ENCODE results near the gene TSPAN7. TPM values are rescaled to one million over a fixed set of nuclear protein-coding genes. Genes with fewer than 3 reads are reported as not detected.

TSPAN7 gene
- total and polyA plus RNA-seq, 2 of the 8 experiments (the other 6 are each of a cell fraction or from before 2014, with no cell fraction given): 32.1 to 37.7 TPM

DNA sequence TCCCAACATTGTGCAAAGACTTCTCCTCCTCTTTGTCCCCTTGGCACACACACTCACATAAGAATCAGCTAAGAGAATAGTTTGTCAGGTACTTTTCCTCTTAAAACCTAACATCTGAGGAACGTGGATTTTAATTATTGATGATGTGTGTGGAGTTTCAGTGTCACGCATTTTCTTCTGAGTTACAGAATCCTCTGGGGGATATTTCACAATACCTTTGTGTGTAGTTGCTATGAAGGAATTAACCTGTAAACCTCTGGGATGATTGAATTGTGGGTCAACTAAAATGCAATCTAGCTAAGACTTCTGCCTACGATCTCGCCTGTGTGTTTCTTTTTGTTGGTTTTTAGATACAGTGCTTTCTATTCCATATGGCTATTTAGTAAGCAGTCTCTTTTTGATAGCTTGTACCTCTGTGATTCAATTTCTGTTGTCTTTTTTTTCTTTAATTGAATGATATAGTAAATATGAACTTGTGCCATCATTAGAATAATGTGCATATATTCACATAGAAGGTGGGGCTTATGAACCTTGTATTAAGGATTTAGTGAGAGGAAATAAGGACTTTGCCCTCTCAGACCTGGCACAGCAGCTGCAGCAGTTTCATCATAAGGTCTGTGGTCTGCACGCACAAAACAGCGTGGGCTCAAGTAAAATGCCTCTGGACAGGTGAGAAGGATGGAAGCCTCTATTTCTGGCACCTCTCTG, 99.2 kb downstream of the TSPAN7 start (continued):
- TF ChIP-seq, protein P1, sequence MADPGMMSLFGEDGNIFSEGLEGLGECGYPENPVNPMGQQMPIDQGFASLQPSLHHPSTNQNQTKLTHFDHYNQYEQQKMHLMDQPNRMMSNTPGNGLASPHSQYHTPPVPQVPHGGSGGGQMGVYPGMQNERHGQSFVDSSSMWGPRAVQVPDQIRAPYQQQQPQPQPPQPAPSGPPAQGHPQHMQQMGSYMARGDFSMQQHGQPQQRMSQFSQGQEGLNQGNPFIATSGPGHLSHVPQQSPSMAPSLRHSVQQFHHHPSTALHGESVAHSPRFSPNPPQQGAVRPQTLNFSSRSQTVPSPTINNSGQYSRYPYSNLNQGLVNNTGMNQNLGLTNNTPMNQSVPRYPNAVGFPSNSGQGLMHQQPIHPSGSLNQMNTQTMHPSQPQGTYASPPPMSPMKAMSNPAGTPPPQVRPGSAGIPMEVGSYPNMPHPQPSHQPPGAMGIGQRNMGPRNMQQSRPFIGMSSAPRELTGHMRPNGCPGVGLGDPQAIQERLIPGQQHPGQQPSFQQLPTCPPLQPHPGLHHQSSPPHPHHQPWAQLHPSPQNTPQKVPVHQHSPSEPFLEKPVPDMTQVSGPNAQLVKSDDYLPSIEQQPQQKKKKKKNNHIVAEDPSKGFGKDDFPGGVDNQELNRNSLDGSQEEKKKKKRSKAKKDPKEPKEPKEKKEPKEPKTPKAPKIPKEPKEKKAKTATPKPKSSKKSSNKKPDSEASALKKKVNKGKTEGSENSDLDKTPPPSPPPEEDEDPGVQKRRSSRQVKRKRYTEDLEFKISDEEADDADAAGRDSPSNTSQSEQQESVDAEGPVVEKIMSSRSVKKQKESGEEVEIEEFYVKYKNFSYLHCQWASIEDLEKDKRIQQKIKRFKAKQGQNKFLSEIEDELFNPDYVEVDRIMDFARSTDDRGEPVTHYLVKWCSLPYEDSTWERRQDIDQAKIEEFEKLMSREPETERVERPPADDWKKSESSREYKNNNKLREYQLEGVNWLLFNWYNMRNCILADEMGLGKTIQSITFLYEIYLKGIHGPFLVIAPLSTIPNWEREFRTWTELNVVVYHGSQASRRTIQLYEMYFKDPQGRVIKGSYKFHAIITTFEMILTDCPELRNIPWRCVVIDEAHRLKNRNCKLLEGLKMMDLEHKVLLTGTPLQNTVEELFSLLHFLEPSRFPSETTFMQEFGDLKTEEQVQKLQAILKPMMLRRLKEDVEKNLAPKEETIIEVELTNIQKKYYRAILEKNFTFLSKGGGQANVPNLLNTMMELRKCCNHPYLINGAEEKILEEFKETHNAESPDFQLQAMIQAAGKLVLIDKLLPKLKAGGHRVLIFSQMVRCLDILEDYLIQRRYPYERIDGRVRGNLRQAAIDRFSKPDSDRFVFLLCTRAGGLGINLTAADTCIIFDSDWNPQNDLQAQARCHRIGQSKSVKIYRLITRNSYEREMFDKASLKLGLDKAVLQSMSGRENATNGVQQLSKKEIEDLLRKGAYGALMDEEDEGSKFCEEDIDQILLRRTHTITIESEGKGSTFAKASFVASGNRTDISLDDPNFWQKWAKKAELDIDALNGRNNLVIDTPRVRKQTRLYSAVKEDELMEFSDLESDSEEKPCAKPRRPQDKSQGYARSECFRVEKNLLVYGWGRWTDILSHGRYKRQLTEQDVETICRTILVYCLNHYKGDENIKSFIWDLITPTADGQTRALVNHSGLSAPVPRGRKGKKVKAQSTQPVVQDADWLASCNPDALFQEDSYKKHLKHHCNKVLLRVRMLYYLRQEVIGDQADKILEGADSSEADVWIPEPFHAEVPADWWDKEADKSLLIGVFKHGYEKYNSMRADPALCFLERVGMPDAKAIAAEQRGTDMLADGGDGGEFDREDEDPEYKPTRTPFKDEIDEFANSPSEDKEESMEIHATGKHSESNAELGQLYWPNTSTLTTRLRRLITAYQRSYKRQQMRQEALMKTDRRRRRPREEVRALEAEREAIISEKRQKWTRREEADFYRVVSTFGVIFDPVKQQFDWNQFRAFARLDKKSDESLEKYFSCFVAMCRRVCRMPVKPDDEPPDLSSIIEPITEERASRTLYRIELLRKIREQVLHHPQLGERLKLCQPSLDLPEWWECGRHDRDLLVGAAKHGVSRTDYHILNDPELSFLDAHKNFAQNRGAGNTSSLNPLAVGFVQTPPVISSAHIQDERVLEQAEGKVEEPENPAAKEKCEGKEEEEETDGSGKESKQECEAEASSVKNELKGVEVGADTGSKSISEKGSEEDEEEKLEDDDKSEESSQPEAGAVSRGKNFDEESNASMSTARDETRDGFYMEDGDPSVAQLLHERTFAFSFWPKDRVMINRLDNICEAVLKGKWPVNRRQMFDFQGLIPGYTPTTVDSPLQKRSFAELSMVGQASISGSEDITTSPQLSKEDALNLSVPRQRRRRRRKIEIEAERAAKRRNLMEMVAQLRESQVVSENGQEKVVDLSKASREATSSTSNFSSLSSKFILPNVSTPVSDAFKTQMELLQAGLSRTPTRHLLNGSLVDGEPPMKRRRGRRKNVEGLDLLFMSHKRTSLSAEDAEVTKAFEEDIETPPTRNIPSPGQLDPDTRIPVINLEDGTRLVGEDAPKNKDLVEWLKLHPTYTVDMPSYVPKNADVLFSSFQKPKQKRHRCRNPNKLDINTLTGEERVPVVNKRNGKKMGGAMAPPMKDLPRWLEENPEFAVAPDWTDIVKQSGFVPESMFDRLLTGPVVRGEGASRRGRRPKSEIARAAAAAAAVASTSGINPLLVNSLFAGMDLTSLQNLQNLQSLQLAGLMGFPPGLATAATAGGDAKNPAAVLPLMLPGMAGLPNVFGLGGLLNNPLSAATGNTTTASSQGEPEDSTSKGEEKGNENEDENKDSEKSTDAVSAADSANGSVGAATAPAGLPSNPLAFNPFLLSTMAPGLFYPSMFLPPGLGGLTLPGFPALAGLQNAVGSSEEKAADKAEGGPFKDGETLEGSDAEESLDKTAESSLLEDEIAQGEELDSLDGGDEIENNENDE (IDR thresholded peaks at IDR 0.05; ENCODE audit: insufficient replicate concordance, low read length): no peak
- TF ChIP-seq SP2 (IDR thresholded peaks at IDR 0.05; ENCODE audit: low read length): no peak
- no peak for TF ChIP-seq SAP30 (IDR thresholded peaks at IDR 0.05; ENCODE audit: insufficient read depth, insufficient replicate concordance, low read length)
- TF ChIP-seq BRCA1 (IDR thresholded peaks at IDR 0.05; ENCODE audit: low read depth, low read length): no peak
- no peak for TF ChIP-seq CHD2 (IDR thresholded peaks at IDR 0.05; ENCODE audit: low read length)
- no peak for TF ChIP-seq TEAD4 (IDR thresholded peaks at IDR 0.05; ENCODE audit: low read depth, low read length)
- no peak for TF ChIP-seq FOSL1 (IDR thresholded peaks at IDR 0.05; ENCODE audit: insufficient read depth, low read depth, low read length)
- no peak for TF ChIP-seq BACH1 (IDR thresholded peaks at IDR 0.05; ENCODE audit: low read length)

Measured in H1 (cell line).